Thoracic aorta (tissue), 2 donors: ENCODE data around the gene SLC39A3. TPM values are rescaled to one million over a fixed set of nuclear protein-coding genes. Genes with fewer than 3 reads are reported as not detected.
A peak's percentile ranks its signal among the peaks of the same experiment; 100 is the strongest.

Experiments used
- ATAC-seq: fragments of 150-250 bp; one replicate; pipeline ENCODE4 v1.8.0; 2017; ENCODE audit warnings: low read depth; ENCODE audit not compliant: insufficient number of reproducible peaks, low FRiP score
- DNase-seq: peaks from one replicate; pipeline ENCODE4 v3.0.0-alpha.2; 2020; ENCODE audit warnings: low spot score
- H3K27ac ChIP-seq, 2 donors: fragments of 200-600 bp; sonication (generic); 1 replicate in 1 of 2; 2 replicates in 1 of 2; pipeline ENCODE4 v1.5.1; 2016; ENCODE audit warnings: mild to moderate bottlenecking in 2 of 2, moderate library complexity in 2 of 2
- H3K27me3 ChIP-seq: fragments of 200-600 bp; sonication (generic); replicated peaks from 2 replicates; pipeline ENCODE4 v1.6.0; 2016; ENCODE audit warnings: mild to moderate bottlenecking; ENCODE audit not compliant: insufficient read depth
- H3K36me3 ChIP-seq: fragments of 200-600 bp; sonication (generic); one replicate; pipeline ENCODE4 v1.5.1; 2016
- H3K4me1 ChIP-seq, 2 donors: fragments of 200-600 bp; sonication (generic); 1 replicate in 1 of 2; 2 replicates in 1 of 2; pipeline versions ENCODE4 v1.5.1 to v1.6.0; 2016; ENCODE audit warnings: low read depth in 2 of 2, mild to moderate bottlenecking in 1 of 2; ENCODE audit not compliant: control insufficient read depth in 1 of 2
- H3K4me3 ChIP-seq: fragments of 200-600 bp; sonication (generic); 2 replicates; pipeline ENCODE4 v1.5.1; 2016; ENCODE audit warnings: mild to moderate bottlenecking
- H3K9me3 ChIP-seq: fragments of 200-600 bp; sonication (generic); 2 replicates; pipeline ENCODE4 v1.5.1; 2016
- total RNA-seq, 2 donors: library from RNA; depleted of rRNA; stranded (reverse); fragments of >200 nt; gene quantifications; one replicate each; pipeline versions ENCODE4 v1.1.0 to v1.2.3, GENCODE V29; 2016
- TF ChIP-seq, protein P1 (sequence below): fragments of 200-600 bp; sonication (generic); IDR thresholded peaks from one replicate; pipeline ENCODE4 v1.5.1; 2019; ENCODE audit warnings: antibody characterized with exemption

The SLC39A3 gene
- total RNA-seq, 2 donors from 2014 or later, result 26.6 to 37.6 TPM

GRCh38 chr19:2758601-2759313, 18.9 kb upstream of the SLC39A3 start:
- DNase-seq, result no peak
- H3K9me3 ChIP-seq, result no peaks in the 10 kb centered on the region
- peaks cover 47% of the 10 kb centered on the region for H3K36me3 ChIP-seq
- no peak overlapping the region for H3K27ac ChIP-seq
- H3K4me1 ChIP-seq, result no peaks in the 10 kb centered on the region
- H3K27me3 ChIP-seq, result no peaks in the 10 kb centered on the region
- TF ChIP-seq, protein P1, sequence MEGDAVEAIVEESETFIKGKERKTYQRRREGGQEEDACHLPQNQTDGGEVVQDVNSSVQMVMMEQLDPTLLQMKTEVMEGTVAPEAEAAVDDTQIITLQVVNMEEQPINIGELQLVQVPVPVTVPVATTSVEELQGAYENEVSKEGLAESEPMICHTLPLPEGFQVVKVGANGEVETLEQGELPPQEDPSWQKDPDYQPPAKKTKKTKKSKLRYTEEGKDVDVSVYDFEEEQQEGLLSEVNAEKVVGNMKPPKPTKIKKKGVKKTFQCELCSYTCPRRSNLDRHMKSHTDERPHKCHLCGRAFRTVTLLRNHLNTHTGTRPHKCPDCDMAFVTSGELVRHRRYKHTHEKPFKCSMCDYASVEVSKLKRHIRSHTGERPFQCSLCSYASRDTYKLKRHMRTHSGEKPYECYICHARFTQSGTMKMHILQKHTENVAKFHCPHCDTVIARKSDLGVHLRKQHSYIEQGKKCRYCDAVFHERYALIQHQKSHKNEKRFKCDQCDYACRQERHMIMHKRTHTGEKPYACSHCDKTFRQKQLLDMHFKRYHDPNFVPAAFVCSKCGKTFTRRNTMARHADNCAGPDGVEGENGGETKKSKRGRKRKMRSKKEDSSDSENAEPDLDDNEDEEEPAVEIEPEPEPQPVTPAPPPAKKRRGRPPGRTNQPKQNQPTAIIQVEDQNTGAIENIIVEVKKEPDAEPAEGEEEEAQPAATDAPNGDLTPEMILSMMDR, result no peak
- ATAC-seq, result peak; percentile 6
- no peak overlapping the region for H3K4me3 ChIP-seq

- TF ChIP-seq, protein P1, result no peak
- Histone ChIP-seq H3K4me1 (no peaks in the 10 kb centered on the region), H3K36me3 (peaks cover 35% of the 10 kb centered on the region), H3K9me3 (no peaks in the 10 kb centered on the region), H3K4me3 (no peak overlapping the region), H3K27ac (no peak overlapping the region), H3K27me3 (no peaks in the 10 kb centered on the region)
- no peak for ATAC-seq
- no peak for DNase-seq
Observed at GRCh38 chr19:2756921-2757881, 17.4 kb upstream of the SLC39A3 start.

DNA sequence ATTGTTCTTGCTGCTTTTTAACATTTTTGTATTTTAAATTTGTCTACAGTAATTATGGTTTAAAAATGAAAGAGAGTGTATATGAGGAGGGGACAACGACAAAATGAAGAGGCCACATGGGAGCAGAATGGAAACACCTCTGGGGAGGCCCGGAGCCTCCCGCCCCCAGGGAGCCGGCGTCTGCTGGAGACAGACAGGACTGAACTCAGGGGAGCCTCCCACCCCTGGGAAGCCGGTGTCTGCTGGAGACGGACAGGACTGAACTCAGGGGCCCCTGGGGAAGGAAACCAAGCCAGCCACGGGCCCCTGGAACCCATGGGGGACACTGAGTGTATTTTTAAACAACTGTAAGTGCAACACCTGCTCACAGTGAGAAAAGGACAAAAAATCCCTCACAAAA, 16.7 kb upstream of the SLC39A3 start:
- ATAC-seq, result no peak
- no peaks in the 10 kb centered on the region for H3K9me3 ChIP-seq
- H3K4me1 ChIP-seq, result no peaks in the 10 kb centered on the region
- H3K27ac ChIP-seq, result no peak overlapping the region
- peaks cover 30% of the 10 kb centered on the region for H3K36me3 ChIP-seq
- DNase-seq, result no peak
- TF ChIP-seq, protein P1, result no peak
- H3K4me3 ChIP-seq, result no peak overlapping the region
- no peaks in the 10 kb centered on the region for H3K27me3 ChIP-seq

DNA sequence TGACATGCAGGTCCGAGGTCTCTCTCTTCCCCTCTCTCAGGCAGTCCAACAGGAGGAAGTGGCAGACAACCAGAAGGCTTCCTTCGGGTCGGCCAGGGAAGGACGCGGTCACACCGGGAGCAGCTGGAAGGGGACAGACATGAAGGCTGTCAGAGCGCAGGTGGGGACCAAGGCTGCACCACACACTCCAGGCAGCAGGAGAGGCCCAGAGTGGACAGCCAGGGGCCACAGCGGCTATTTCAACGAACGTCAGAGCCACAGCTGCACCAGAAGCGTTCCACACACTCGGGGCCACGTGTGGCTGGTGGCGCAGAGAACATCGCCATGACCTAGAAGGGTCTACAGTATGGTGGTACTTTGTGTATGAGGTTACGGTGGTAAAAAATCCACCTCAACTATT, 16.0 kb upstream of the SLC39A3 start:
- no peaks in the 10 kb centered on the region for H3K9me3 ChIP-seq
- DNase-seq (no peak), ATAC-seq (no peak)
- no peak overlapping the region for H3K27ac ChIP-seq
- no peak overlapping the region for H3K4me3 ChIP-seq
- H3K36me3 ChIP-seq, result peaks cover 30% of the 10 kb centered on the region
- H3K27me3 ChIP-seq, result no peaks in the 10 kb centered on the region
- TF ChIP-seq, protein P1, result no peak
- no peaks in the 10 kb centered on the region for H3K4me1 ChIP-seq

- Histone ChIP-seq H3K27me3 (no peaks in the 10 kb centered on the region), H3K36me3 (peaks cover 30% of the 10 kb centered on the region), H3K27ac (no peak overlapping the region), H3K4me1 (no peaks in the 10 kb centered on the region), H3K4me3 (no peak overlapping the region), H3K9me3 (no peaks in the 10 kb centered on the region)
- DNase-seq, result no peak
- no peak for ATAC-seq
- TF ChIP-seq, protein P1, result no peak
Observed at GRCh38 chr19:2755448-2755705, 15.6 kb upstream of the SLC39A3 start.
